HG03045 (cell line): ENCODE measurements around the gene TFCP2L1.

Experiments used
- ATAC-seq: cut with Tn5 transposase; IDR thresholded peaks from one replicate; pipeline ENCODE4 v1.9.1; 2021; ENCODE audit warnings: mild to moderate bottlenecking, moderate library complexity; ENCODE audit not compliant: unreplicated experiment

Gene TFCP2L1

DNA sequence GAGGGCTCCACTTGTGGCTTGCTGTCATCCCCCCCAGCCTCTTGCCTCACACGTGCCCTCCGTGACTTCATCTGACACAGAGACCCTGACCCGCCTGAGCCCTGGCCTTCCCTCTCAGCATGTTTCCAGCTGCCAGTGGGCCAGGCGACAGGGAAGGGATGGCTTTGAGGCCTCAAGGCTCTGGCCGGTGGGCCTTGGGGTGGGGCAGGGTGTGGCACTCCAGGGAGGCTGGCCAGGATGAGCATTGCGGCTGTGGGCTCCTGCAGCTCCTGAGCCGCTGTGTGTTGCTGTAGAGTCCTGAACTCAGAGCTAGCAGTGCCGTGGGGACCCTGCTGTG, 85.0 kb downstream of the TFCP2L1 start:
- no peak for ATAC-seq

DNA sequence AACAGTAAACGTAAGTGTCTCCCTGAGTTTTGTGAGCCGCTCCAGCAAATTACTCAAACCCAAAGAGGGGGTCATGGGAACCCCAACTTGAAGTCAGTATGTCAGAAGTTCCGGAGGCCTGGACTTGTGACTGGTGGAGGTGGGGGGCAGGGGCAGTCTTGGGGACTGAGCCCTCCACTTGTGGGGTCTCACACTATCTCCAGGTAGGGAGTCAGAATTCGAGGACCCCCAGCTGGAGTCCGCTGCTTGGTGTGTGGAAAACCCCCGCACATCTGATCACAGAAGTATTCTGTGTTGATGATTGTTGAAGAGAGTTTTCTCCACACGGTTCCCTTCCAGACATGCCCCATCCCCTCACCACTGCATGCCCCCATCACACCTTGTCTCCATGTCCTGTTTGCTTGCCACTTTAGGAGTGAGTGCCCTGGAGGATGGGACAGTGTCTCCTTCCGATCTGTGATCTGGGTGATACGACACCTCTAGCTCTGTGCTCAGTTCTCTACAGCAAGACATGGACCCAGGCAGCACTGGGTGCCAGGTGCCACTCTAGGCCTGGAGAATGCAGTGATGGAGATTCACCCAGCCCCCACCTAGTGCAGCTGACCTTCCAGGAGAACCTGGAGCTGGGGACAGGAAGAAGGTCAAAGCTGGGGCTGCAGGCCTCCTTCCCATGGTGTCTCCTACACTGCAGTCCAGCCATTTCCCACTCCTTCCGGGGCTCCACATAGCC, 85.6 kb downstream of the TFCP2L1 start:
- no peak for ATAC-seq

- ATAC-seq: no peak
Observed at GRCh38 chr2:121197369-121198091, 87.5 kb downstream of the TFCP2L1 start.

GRCh38 chr2:121196849-121197155, 88.2 kb downstream of the TFCP2L1 start:
- ATAC-seq: no peak

DNA sequence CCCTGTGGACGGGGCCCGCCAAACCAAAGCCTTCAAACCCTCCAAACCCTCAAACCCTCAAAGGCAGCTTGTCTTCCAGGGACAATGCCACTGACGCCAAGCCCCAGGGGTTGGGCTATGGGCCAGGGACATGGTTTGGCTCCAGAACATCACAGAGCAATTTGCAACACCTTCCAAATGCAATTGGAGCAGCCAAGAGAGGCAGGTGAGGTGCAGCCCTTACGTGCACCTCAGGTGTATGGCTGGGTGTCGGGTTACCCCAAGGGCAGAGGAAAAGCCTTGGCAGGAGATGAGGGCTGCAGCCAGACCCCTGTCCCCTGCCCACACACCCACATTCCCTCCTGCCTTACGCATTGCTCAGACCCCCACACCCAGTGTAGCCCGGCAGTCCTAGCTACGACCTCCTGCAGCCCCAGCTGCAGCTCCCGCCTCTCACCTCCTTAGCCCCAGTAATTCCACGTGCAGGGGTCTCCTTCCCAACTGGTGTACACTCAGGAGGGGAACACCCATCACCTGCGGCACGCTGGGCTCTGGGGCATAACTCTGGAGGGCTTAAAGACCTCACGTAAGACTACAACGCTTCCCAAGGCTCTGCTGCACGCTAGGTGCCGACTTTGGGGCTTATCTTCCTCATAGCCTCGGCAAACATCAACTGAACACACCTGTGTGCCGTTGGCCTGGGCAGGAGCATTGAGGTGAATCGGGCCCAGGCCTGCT, 88.7 kb downstream of the TFCP2L1 start:
- ATAC-seq: no peak

- ATAC-seq: no peak
Observed at GRCh38 chr2:121195036-121195435, 90.0 kb downstream of the TFCP2L1 start.

GRCh38 chr2:121194626-121195025, 90.4 kb downstream of the TFCP2L1 start:
- no peak for ATAC-seq

GRCh38 chr2:121193185-121193584, 91.8 kb downstream of the TFCP2L1 start:
- no peak for ATAC-seq

DNA sequence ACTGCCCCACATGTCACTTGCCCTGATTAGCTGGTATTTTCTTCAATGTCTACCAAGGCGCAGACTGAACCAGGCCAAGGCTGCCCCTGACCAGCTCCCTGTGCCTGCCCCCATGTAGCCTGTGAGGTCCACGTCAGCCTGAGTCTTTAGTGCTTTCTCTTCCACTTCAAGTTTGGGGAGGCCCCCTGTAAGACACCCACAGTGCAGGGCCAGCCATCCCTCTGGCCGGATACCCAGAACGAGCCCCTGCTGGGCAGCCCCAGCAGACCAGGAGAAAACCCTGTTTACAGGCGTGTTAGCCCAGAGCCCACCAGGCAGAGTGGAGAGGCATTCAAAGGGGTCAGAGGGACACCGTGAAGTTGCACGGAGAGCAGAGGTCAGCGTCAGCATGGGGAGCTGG, 92.4 kb downstream of the TFCP2L1 start:
- no peak for ATAC-seq

- no peak for ATAC-seq
Observed at GRCh38 chr2:121191191-121192170, 93.5 kb downstream of the TFCP2L1 start.

DNA sequence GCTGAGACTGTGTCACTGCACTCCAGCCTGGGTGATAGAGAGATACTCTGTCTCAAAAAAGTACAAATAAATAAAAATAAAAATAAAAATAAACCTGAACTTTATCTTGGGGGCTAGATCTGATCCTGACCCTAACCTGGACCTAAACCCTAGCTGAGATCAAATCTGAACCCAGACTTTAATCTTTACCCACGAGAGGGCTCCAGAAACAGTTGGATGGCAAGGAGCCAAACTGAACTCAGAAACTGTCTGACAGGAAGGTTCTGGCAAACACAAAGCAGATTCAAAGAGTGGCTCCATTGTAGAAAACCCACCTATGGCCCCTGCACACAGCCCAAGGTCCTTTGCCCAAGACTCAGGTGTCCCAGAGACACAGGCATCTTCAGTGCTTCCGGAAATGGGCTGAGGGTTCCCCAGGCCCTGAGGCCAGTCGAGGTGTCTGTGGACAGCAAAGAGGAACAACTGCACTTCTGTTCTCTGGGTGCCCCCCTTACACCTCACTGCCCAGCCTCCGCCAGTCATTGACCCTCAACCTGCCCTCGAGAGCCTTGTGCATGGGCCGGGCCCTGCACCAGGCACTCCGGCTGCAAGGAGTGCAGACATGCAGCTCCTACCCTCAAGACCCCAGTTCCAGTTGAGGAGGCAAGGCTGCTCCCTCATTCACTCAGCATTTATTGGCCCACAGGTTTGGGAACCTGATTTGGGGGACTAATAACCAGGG, 95.2 kb downstream of the TFCP2L1 start:
- ATAC-seq: no peak

- ATAC-seq: no peak
Observed at GRCh38 chr2:121189011-121189410, 96.0 kb downstream of the TFCP2L1 start.

DNA sequence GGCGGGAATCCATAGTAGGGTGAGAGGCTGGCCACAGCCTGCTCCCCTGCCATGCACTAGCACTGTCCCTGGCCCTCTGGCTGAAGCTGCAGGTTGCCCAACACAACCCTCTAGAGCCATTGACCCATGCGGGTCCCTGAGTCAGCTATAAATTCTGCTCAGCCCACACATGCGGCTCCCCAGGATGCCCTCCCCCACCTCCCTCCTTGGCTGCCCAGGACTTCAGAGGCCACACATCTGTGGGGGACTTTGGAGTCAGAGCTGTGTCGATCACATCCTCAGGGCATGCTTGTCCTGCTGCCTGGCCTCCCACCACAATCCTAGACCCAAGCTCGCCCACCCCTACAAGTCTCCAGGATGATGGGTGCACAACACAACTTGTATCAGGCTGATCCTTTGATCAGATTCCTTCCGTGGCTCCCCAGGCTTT, 97.0 kb downstream of the TFCP2L1 start:
- ATAC-seq: no peak

DNA sequence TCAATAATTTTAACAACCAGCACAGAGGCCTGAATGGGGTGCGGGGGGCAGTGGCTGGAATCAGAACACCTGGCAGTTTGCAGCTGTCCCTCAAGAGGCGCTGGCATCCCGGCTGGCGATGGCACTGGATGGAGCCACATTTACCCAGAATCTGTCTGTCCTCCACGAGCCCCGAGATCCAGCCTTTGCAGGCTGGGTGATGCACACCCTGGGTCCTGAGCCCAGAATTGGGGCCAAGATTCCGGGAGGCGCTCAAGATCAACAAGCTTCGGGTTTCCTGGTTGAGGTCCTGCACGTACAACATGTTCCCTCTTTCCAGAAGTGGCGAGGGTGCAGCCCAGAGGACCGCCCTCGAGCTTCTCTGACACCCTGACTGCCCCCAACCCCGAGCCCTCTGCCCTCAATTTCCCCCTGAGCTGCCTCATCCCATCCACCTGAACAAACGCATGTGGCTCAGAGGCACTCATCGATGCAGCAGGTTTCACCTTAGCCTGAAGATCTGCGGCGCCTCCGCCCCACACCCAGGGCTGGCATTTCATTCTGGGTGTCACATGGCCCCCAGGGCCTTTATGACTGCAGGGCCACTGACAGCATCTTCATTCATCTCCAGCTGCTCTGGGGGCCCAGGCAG, 97.5 kb downstream of the TFCP2L1 start:
- ATAC-seq: no peak

DNA sequence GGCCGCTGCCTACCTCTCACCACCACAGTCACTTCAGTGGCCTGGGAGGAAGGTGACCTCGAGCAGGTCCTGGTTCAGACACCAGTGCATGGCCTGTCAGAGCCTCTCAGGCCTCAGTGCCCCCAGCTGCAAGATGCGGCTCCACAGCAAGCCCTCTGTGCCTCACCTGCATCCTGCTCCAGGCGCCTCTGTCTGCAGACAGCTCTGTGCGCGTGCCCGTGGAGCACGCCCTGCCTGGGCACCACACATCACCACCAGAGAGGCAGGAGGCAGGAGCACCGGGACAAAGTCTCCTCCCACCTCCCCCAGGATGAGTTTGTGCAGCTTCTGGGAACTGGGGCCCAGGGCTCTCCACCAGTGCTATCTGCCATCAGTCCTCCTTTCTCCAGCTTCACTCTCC, 98.7 kb downstream of the TFCP2L1 start:
- ATAC-seq: no peak

DNA sequence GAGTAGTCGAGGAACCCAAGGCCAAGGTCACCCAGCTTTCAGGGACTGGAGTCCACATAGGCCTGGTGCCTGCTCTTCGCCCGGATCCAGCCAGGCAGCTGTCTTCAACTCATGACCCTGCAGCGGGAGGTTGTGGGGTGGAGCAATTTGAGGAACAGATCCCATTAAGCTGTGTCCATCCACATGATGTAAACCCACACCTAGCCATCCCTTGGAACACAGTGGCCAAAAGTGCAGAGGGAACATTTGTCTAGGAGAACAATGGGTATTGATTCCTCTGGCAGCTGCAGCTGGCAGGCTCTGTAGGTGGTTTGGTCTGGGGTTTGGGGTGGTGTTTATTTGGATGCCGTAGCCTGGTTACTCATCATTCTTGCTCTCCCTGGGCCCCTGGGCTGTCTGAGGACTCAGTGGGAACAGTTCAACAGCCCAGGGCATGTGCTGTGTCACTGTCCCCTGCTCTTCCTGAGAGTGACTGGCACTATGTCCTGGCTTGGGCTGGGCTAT, 99.4 kb downstream of the TFCP2L1 start:
- ATAC-seq: no peak

DNA sequence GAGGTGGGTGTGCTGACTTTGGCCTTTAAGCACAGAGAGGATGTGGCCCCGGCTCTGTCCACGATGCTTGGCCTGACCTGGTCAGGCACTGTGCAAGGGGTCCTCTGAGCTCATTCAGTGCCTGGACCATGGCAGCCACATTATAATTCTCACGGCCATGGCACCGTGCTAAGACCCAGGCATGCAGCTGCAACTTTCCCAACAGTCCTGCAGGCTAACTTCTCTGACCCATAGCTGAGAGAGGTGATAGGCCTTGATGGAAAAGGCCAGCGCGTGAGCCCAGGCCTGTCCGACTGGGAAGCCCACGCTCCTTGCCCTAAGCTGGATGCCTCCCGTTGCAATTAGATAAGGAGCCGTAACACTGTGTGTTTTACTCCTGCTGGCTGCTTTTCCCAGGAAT, 99.9 kb downstream of the TFCP2L1 start:
- no peak for ATAC-seq

DNA sequence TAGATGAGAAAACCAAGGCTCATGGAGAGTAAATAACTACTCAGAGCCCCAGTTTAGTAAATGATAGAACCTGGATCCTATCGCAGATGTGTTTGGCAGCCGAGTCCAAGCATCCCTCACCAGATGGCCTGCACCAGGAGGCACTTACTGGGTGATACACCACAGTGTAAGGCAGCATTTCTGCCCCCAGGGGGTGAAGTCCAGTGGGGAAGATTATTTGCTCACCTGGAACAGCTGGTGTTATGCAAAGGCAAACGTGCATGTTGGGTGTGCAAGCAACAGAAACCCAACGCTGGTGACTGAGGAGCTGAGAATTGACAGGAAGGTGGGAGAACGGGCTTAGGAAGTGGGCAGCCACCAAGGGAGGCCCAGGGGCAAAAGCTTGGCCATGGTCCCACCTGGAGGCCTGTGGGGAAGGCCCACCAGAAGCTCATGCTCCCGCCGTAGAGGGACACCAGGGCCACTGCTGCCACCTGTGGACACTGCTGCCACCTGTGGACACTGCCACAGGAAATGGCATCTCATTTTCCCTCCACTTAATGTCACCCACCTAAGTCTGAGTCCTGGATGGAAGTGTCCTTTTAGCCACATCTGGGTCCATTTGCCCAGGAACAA, 100.6 kb downstream of the TFCP2L1 start:
- ATAC-seq: no peak

- no peak for ATAC-seq
Observed at GRCh38 chr2:121182520-121182919, 102.5 kb downstream of the TFCP2L1 start.
